LHCN-M2 (cell line): ENCODE results near the gene STX16. TPM values are rescaled to one million over a fixed set of nuclear protein-coding genes. Genes with fewer than 3 reads are reported as not detected.

Source experiments
- DNase-seq: peaks from one replicate; pipeline ENCODE4 v3.0.0-alpha.2; 2012; ENCODE audit warnings: low read depth
- total RNA-seq: library from RNA; depleted of rRNA; stranded (reverse); fragments of >200 nt; gene quantifications from 2 replicates; pipeline ENCODE4 v1.2.3, GENCODE V29; 2014

The STX16 gene
- total RNA-seq, 1 experiment from 2014 or later: 21.5 TPM

- DNase-seq: no peak
Measured at GRCh38 chr20:58697201-58697866, 46.3 kb downstream of the STX16 start.

- no peak for DNase-seq
Measured at GRCh38 chr20:58697867-58698703, 47.0 kb downstream of the STX16 start.

- DNase-seq: no peak
Measured at GRCh38 chr20:58698741-58699622, 47.9 kb downstream of the STX16 start.

- no peak for DNase-seq
Measured at GRCh38 chr20:58699623-58700107, 48.6 kb downstream of the STX16 start.

- no peak for DNase-seq
Measured at GRCh38 chr20:58700121-58700821, 49.2 kb downstream of the STX16 start.

- DNase-seq: no peak
Measured at GRCh38 chr20:58700823-58701222, 49.7 kb downstream of the STX16 start.

- no peak for DNase-seq
Measured at GRCh38 chr20:58701431-58702160, 50.5 kb downstream of the STX16 start.

GRCh38 chr20:58702161-58702510 lies 51.1 kb downstream of the STX16 start:
- no peak for DNase-seq

GRCh38 chr20:58702859-58703648 lies 52.0 kb downstream of the STX16 start:
- no peak for DNase-seq

- DNase-seq: no peak
Measured at GRCh38 chr20:58703765-58704371, 52.8 kb downstream of the STX16 start.

- DNase-seq: no peak
Measured at GRCh38 chr20:58705208-58705926, 54.3 kb downstream of the STX16 start.

GRCh38 chr20:58706150-58706892 lies 55.2 kb downstream of the STX16 start:
- DNase-seq: no peak

GRCh38 chr20:58706975-58707681 lies 56.0 kb downstream of the STX16 start:
- no peak for DNase-seq

- no peak for DNase-seq
Measured at GRCh38 chr20:58707770-58708169, 56.7 kb downstream of the STX16 start.

GRCh38 chr20:58708246-58708931 lies 57.3 kb downstream of the STX16 start:
- DNase-seq: no peak

- DNase-seq: no peak
Measured at GRCh38 chr20:58709013-58709702, 58.1 kb downstream of the STX16 start.
